Right renal cortex interstitium (tissue), 3 donors: ENCODE results near the gene LONP2. TPM values are rescaled to one million over a fixed set of nuclear protein-coding genes. Genes with fewer than 3 reads are reported as not detected.
A peak's percentile ranks its signal among the peaks of the same experiment; 100 is the strongest.
"Not testable (repeated sequence)": the region's sequence is repeated elsewhere in the genome, so short reads cannot be mapped to it uniquely, and the experiment has no call there.

ENCODE experiments used
- DNase-seq, 3 donors: peaks; one replicate each; pipeline ENCODE4 v3.0.0-alpha.2; 2013; ENCODE audit warnings: low read depth in 3 of 3, low spot score in 2 of 3
- polyA plus RNA-seq, 3 donors: library from polyadenylated mRNA; unstranded; fragments of 120-200 nt; gene quantifications; one replicate each; pipeline ENCODE4 v1.2.1, GENCODE V29; 2013; ENCODE audit not compliant: insufficient read length in 3 of 3

Gene LONP2
- polyA plus RNA-seq, 3 donors, result 64.2 to 71.6 (median 69.4) TPM

- DNase-seq, result no peak
Observed at GRCh38 chr16:48365025-48365600, 121.0 kb downstream of the LONP2 start.

GRCh38 chr16:48365601-48366164, 121.6 kb downstream of the LONP2 start:
- peak in 2 of 3 donors; percentile 49 to 52 for DNase-seq

- DNase-seq, result peak in 2 of 3 donors; percentile 19 to 23
Observed at GRCh38 chr16:48366165-48367093, 122.3 kb downstream of the LONP2 start.

GRCh38 chr16:48367441-48368049, 123.4 kb downstream of the LONP2 start:
- DNase-seq, result no peak

GRCh38 chr16:48369765-48370164, 125.7 kb downstream of the LONP2 start:
- DNase-seq, result no peak

GRCh38 chr16:48370229-48370628, 126.1 kb downstream of the LONP2 start:
- no peak for DNase-seq

GRCh38 chr16:48370668-48371392, 126.7 kb downstream of the LONP2 start:
- DNase-seq, result not testable (repeated sequence)

- no peak for DNase-seq
Observed at GRCh38 chr16:48371393-48371780, 127.3 kb downstream of the LONP2 start.

GRCh38 chr16:48372744-48373143, 128.6 kb downstream of the LONP2 start:
- DNase-seq, result no peak

GRCh38 chr16:48373258-48374029, 129.3 kb downstream of the LONP2 start:
- no peak for DNase-seq

- DNase-seq, result no peak
Observed at GRCh38 chr16:48374255-48374654, 130.2 kb downstream of the LONP2 start.

GRCh38 chr16:48377301-48377700, 133.2 kb downstream of the LONP2 start:
- DNase-seq, result not testable (repeated sequence)

- DNase-seq, result no peak
Observed at GRCh38 chr16:48378276-48378675, 134.2 kb downstream of the LONP2 start.

- no peak for DNase-seq
Observed at GRCh38 chr16:48378836-48379235, 134.7 kb downstream of the LONP2 start.

- no peak for DNase-seq
Observed at GRCh38 chr16:48381201-48381600, 137.1 kb downstream of the LONP2 start.

GRCh38 chr16:48382131-48382530, 138.0 kb downstream of the LONP2 start:
- no peak for DNase-seq

- no peak for DNase-seq
Observed at GRCh38 chr16:48383009-48383876, 139.1 kb downstream of the LONP2 start.

- DNase-seq, result peak in 2 of 3 donors; percentile 32
Observed at GRCh38 chr16:48383877-48384519, 139.9 kb downstream of the LONP2 start.
